ENCODE measurements around the gene MMP17.

- TF ChIP-seq NFYB (IDR thresholded peaks at IDR 0.05; ENCODE audit: insufficient read depth, low read depth, low read length): no peak
- TF ChIP-seq EP300 (IDR thresholded peaks at IDR 0.05; ENCODE audit: borderline replicate concordance in 1 of 2, control insufficient read depth in 1 of 2, low read depth in 2 of 2, low read length in 2 of 2): no peak
- TF ChIP-seq SKIL (IDR thresholded peaks at IDR 0.05; ENCODE audit: low read depth, poor library complexity, severe bottlenecking): no peak
- TF ChIP-seq PAX5 (IDR thresholded peaks at IDR 0.05; ENCODE audit: borderline replicate concordance, low read depth, low read length): no peak
- TF ChIP-seq PKNOX1 (IDR thresholded peaks at IDR 0.05): no peak
- TF ChIP-seq ZNF274 (IDR thresholded peaks at IDR 0.05; ENCODE audit: insufficient read depth, insufficient read length): no peak
- TF ChIP-seq SUZ12 (IDR thresholded peaks at IDR 0.05; ENCODE audit: unreplicated experiment): no peak
- TF ChIP-seq CTCF (IDR thresholded peaks at IDR 0.05 in 2 of 3, conservative IDR thresholded peaks at IDR 0.05 in 1 of 3; ENCODE audit: control insufficient read depth in 2 of 3, extremely low read depth in 1 of 3, insufficient read depth in 1 of 3, low read depth in 3 of 3, low read length in 3 of 3): peak; percentile 19 to 31 (median 23); a peak in 3 of 6 replicates
- no peak for TF ChIP-seq RFX5 (IDR thresholded peaks at IDR 0.05; ENCODE audit: low read depth, low read length)
- no peak for TF ChIP-seq SREBF2 (IDR thresholded peaks at IDR 0.05; ENCODE audit: low read length)
- TF ChIP-seq ATF2 (IDR thresholded peaks at IDR 0.05; ENCODE audit: low read length): no peak
- no peak for TF ChIP-seq MLLT1 (IDR thresholded peaks at IDR 0.05)
- no peak for TF ChIP-seq CHD4 (IDR thresholded peaks at IDR 0.05)
- no peak for TF ChIP-seq POLR2A (IDR thresholded peaks at IDR 0.05; ENCODE audit: low read depth, low read length)
Measured at GRCh38 chr12:131833896-131834641, 5.9 kb downstream of the MMP17 start.

All from GM12878 (cell line).